ENCODE measurements around the gene PLAGL2.

- TF ChIP-seq, protein P1, sequence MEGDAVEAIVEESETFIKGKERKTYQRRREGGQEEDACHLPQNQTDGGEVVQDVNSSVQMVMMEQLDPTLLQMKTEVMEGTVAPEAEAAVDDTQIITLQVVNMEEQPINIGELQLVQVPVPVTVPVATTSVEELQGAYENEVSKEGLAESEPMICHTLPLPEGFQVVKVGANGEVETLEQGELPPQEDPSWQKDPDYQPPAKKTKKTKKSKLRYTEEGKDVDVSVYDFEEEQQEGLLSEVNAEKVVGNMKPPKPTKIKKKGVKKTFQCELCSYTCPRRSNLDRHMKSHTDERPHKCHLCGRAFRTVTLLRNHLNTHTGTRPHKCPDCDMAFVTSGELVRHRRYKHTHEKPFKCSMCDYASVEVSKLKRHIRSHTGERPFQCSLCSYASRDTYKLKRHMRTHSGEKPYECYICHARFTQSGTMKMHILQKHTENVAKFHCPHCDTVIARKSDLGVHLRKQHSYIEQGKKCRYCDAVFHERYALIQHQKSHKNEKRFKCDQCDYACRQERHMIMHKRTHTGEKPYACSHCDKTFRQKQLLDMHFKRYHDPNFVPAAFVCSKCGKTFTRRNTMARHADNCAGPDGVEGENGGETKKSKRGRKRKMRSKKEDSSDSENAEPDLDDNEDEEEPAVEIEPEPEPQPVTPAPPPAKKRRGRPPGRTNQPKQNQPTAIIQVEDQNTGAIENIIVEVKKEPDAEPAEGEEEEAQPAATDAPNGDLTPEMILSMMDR (IDR thresholded peaks at IDR 0.05), result no peak
- TF ChIP-seq E2F1 (CRISPR knock-in tag; IDR thresholded peaks at IDR 0.05), result no peak
- TF ChIP-seq ZBTB43 (CRISPR knock-in tag; IDR thresholded peaks at IDR 0.05), result no peak
- no peak for TF ChIP-seq NR3C1 (CRISPR knock-in tag; conservative IDR thresholded peaks at IDR 0.05; ENCODE audit: low read depth)
- no peak for TF ChIP-seq MLX (CRISPR knock-in tag; IDR thresholded peaks at IDR 0.05)
- no peak for TF ChIP-seq ZNF232 (CRISPR knock-in tag; IDR thresholded peaks at IDR 0.05)
- TF ChIP-seq, protein P2, sequence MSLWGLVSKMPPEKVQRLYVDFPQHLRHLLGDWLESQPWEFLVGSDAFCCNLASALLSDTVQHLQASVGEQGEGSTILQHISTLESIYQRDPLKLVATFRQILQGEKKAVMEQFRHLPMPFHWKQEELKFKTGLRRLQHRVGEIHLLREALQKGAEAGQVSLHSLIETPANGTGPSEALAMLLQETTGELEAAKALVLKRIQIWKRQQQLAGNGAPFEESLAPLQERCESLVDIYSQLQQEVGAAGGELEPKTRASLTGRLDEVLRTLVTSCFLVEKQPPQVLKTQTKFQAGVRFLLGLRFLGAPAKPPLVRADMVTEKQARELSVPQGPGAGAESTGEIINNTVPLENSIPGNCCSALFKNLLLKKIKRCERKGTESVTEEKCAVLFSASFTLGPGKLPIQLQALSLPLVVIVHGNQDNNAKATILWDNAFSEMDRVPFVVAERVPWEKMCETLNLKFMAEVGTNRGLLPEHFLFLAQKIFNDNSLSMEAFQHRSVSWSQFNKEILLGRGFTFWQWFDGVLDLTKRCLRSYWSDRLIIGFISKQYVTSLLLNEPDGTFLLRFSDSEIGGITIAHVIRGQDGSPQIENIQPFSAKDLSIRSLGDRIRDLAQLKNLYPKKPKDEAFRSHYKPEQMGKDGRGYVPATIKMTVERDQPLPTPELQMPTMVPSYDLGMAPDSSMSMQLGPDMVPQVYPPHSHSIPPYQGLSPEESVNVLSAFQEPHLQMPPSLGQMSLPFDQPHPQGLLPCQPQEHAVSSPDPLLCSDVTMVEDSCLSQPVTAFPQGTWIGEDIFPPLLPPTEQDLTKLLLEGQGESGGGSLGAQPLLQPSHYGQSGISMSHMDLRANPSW (CRISPR knock-in tag; conservative IDR thresholded peaks at IDR 0.05; ENCODE audit: low read depth), result no peak
- no peak for TF ChIP-seq PREB (CRISPR knock-in tag; IDR thresholded peaks at IDR 0.05; ENCODE audit: borderline replicate concordance)
Observed at GRCh38 chr20:32155017-32155981, 52.2 kb downstream of the PLAGL2 start.
